Stimulated activated CD4-positive, alpha-beta T cell treated with anti-CD3 and anti-CD28 coated beads, Interleukin-12 subunit alpha, Interleukin-12 subunit beta, amount 100 ng/mL, for 4 hours (primary cell): ENCODE measurements around the gene ZNF423.
"Not testable (repeated sequence)": the region's sequence is repeated elsewhere in the genome, so short reads cannot be mapped to it uniquely, and the experiment has no call there.

Source experiments
- DNase-seq: peaks from one replicate; pipeline ENCODE4 v3.0.0-alpha.2; 2020

ZNF423 gene

GRCh38 chr16:49523435-49524159 lies 332.3 kb downstream of the ZNF423 start:
- DNase-seq: no peak

DNA sequence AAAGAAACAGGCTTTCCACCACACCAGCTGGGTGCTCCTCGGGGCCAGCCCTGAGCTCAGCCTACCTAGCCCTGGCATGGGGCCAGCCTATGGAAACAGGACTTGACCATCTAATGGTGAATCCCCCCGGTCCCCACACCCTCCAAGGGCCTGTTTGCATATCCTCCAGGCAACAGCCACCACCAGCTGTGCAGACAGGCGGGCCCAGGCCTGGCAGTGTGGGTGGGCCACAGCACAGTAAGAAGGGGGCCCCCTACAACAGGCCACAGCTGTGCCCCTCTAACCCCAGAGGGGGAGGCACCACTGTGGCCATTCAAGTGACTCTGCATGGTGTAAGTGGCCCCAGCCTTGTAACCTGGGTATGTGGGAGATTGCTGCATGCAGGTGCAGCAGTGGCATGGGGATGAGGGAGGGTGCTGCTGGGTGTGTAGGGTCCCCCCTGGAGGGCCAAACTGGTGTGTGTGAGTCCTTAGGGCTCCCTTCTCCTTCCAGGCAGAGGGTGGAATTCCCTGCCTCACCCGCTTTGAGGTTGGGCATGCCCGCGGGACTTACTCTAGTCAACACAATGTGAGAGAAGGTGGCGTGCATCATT lies 334.1 kb downstream of the ZNF423 start:
- no peak for DNase-seq

DNA sequence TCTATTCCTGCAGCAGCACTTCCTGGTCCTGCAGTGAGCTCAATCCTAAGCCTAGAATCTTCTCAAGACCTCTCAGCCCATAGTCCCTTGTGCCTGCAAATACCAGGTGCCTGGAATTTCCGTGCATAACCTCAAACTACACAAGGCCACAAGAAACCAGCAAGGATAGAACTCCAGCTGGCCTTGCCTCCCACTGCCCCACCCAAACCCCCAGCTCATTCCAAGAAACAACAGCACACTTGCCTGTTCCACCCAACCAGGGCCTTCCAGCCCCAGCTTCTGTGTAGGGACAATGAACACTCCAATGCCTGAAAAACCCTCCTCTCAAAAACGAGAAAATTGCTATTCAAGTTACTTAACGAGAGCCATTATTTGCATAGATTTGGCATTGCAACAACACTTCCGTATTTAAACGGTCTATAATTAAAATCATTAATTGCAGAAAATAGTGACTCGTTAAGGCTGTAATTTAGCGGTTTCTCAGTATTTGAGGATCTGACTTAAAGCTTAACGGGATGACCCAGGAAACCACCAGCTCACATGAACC lies 335.3 kb downstream of the ZNF423 start:
- no peak for DNase-seq

GRCh38 chr16:49519741-49520140 lies 336.2 kb downstream of the ZNF423 start:
- no peak for DNase-seq

- DNase-seq: no peak
Observed at GRCh38 chr16:49519008-49519656, 336.8 kb downstream of the ZNF423 start.

DNA sequence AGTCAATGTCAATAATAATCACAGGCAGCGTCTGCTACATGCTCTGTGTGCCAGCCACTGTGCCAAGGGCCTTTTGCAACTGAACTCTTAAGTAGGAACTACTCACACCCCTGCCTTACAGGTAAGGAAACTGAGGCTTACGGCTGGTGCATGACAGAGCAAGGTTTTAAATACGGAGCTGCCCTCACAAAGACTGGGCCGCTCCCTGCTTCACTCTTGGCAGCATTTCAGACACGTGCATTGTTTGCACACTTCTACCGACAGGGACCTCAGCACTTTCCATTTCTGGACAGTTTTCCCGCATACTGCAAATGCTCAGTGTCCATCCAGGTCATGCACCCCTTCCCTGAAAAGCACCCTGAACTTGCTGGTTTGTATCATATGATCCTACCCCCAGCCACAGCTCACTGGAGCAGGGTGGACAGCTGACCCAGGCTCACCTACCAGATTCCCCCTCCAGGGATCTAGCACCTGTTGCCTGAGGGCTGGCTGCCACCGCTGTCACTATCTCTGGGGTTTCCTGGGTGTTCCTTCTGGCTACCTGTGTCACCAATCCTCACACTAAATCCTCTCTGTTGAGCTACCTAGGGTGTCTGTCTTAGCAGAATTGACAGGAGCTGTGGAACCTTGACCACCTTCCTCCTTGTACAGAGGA lies 339.4 kb downstream of the ZNF423 start:
- DNase-seq: no peak

- DNase-seq: no peak
Observed at GRCh38 chr16:49515861-49516260, 340.1 kb downstream of the ZNF423 start.

DNA sequence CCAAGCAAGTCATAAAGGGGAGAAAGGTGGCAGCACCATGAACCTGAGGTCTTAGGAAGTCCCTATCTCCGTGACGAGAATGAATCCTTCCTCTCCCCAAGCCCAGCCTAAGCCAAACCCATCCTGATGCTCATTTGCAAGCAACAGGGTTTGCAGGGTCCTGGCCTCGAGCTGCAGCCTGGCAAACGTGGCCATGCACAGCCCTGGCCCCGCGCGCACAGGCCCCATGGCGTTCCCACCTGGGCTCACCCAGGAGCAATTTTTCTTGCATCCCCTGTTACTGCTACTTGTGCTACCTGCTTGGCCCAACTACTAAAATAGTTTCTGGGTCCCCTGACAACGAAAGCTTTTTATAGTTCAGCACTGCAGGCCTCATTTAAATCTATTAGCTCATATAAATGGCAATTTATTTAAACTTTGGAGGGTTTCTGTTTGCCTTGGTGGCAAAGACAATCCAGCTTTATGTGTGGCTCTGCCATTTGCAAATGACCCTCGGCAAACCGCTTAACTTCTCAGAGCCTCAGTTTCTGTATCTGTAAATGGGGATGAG lies 340.8 kb downstream of the ZNF423 start:
- DNase-seq: no peak

DNA sequence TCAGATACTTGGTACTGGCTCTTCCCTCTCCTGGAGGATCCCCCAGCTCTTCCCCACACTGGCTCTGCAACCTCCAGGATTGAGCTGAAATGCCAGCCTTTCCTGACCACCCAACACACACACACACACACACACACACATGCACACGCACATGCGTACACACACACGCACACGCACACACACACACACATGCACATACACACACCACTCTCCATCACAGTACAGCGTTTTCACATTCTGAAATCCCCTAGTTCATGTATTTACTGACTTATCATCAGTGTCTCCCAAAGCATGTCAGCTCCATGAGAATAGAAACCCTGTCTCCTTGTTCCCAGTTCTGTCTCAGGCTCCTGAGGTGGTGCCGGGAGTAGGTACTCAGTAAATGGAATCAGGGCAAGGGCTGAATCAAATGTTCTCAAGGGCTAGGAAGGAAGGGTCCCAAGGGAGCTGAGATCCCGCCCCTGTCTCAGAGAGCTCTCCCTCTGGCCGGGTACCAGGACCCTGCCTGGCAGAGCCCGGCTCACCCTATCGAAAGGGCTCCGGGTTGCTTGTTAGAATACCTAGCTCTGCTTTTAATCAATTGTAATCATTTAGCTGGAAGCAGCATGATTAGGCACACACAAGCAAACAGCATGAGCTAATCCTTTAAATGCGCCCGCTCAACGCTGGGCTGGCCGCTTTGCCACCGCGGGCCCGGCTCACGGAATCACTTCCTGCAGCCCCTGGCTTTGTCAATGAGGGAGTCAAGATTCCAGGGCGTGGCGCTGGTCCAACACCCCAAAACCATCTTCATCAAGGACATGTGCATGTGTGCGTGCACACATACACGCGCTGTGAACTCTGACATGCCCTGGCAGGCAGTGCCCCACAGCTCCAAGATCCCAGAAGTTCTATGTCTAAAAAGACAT lies 341.6 kb downstream of the ZNF423 start:
- no peak for DNase-seq

GRCh38 chr16:49513040-49513439 lies 342.9 kb downstream of the ZNF423 start:
- DNase-seq: no peak

DNA sequence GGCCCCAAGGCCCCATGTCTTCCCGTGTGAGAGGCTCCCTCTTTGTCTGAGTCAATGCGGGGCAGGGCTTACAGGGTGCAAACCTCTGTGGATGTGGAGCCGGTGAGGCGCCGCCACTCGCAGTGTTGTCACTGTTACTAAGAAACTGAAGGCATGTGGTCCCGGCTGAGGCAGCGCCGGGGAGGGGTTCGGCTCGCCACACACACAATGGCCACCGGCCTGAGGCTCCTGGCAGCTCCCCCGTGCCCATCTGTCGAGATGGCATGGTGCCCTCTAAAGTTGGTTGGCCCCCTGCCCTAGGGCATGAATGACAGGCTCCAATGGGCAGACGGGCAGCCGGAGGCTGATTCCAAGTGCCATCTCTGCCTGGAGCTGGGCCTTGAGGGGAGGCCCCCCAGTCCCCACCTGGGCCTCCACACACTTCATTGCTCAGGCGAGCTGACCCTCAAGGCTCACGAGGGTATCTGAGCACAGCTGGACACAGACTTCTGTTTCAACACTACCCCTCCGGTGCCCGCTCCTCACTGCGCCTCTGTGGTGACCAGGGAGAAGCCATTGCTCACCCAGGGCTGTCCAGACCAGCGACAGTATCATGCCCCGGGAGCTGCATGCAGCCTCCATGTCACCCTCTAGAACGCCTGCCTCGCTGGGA lies 345.1 kb downstream of the ZNF423 start:
- DNase-seq: no peak

DNA sequence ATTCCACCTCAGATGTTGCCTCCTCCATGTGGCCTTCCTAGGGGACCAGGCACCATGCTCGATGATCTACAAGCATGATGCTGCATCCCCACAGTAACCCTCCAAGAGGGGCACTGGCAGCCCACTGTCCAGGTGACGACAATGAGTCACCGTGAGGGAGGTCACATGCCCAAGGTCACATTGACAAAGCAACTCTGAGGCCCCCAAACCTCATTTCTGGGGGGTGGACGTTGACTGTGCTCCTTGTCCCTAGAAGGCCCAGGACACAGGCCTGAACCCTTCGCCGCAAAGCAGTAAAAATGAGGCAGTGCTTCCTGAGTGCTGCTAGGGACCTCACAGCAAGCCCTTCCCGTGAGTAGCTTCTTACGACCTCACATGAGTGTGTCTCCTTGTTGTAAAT lies 345.8 kb downstream of the ZNF423 start:
- DNase-seq: no peak

DNA sequence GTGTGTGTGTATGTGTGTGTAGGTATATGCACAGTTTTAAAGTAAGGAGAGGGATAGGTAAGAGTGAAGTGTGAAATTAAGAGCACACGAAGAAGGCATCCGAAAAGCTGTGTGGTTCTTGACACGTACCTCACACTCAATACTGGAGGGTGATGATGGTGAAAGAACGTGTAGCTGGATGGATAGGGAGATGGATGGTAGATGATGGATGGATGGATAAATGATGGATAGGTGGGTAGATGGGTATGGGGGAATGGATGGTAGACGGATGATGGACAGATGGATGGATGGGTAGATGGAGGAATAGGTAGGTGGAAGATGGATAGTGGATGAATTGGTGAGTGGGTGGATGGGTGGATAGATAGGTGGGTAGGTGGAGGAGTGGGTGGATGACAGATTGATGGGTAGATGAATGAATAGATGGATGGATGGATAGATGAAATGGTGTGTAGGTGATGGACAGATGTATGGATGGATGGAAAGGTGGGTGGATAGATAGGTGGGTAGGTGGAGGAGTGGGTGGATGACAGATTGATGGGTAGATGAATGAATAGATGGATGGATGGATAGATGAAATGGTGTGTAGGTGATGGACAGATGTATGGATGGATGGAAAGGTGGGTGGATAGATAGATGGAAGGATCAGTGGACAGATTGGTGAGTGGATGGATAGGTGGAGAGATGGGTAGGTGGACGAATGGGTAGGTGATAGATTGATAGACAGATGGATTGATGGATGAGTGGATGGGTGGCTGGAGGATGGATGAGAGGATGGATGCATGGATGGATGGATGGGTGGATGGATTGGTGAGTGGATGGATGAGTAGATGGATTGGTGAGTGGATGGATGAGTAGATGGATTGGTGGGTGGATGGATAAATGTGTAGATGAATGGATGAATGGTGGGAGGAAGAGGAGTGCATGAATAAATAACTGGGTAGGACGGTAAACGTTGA lies 349.6 kb downstream of the ZNF423 start:
- not testable (repeated sequence) for DNase-seq

GRCh38 chr16:49505556-49505955 lies 350.4 kb downstream of the ZNF423 start:
- DNase-seq: no peak

DNA sequence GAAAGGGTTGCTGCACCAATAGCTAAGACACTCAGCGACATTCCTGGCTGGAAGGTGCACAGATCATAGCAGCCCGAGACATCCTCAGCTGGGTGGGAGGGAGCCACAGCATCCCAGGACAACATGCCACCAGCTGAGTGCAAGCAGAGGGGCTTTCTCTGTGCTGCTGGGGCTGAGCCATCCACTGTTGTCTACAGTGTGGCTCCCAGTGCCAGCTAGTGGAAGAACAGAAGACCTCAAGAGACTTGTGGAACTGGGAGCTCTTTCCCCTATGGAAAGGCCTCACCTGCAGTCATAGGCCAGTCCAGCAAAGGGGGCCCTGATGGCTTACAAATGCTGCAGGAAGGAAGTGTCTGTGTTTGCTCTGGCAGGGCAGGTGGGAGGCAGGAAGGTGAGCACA lies 351.3 kb downstream of the ZNF423 start:
- DNase-seq: no peak

- no peak for DNase-seq
Observed at GRCh38 chr16:49504023-49504364, 351.9 kb downstream of the ZNF423 start.

- no peak for DNase-seq
Observed at GRCh38 chr16:49503256-49504022, 352.5 kb downstream of the ZNF423 start.

GRCh38 chr16:49502136-49502881 lies 353.6 kb downstream of the ZNF423 start:
- no peak for DNase-seq
